Measurements from ENCODE around the gene COL24A1.

The COL24A1 gene

DNA sequence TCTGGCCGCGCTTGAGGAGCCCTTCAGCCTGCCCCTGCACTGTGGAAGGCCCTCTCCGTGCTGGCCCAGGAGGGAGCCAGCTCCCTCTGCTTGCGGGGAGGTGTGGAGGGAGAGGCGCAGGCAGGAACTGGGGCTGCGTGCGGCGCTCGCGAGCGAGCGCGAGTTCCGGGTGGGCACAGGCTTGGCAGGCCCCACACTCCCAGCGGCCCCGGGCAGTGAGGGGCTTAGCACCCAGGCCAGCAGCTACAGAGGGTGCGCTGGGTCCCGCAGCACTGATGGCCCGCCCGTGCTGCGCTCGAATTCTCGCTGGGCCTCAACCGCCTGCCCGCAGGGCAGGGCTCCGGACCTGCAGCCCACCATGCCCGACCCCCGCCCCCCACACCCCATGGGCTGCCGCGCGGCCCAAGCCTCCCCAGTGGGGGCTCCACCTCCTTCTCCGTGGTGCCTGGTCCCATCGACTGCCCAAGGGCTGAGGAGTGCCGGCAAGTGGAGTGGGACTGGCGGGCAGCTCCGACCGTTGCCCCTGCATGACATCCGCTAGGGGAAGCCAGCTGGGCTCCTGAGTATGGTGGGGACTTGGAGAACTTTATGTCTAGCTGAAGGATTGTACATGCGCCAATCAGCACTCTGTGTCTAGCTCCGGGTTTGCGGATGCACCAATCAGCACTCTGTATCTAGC lies 46.0 kb downstream of the COL24A1 start:
- no peak overlapping the region for H4K8ac ChIP-seq (ENCODE audit: low read depth, low read length)
- H3K27ac ChIP-seq (ENCODE audit: low read depth, low read length), result no peak overlapping the region
- H3K79me2 ChIP-seq (ENCODE audit: control insufficient read depth, insufficient read depth, low read length), result no peaks in the 10 kb centered on the region
- H4K5ac ChIP-seq (ENCODE audit: low read length), result no peak overlapping the region
- H3K4me3 ChIP-seq (ENCODE audit: low read length), result no peak overlapping the region
- no peak overlapping the region for H2BK5ac ChIP-seq (ENCODE audit: low read length)
- H3K4me2 ChIP-seq (ENCODE audit: low read length), result no peak overlapping the region
- no peak for DNase-seq
- no peaks in the 10 kb centered on the region for H3K79me1 ChIP-seq (ENCODE audit: low read length)
- no peak overlapping the region for H3K9ac ChIP-seq (ENCODE audit: low read length)
- no peaks in the 10 kb centered on the region for H3K27me3 ChIP-seq (ENCODE audit: insufficient read depth, low read length, poor library complexity)
- H2BK120ac ChIP-seq (ENCODE audit: low read depth, low read length), result no peak overlapping the region
- no peak overlapping the region for H3K56ac ChIP-seq (ENCODE audit: low read length)
- WGBS (ENCODE audit: extremely low coverage, insufficient coverage, low lambda C conversion rate), result no CpG with 5 or more reads among the region's 41 CpGs
- H3K23ac ChIP-seq (ENCODE audit: low read length), result no peak overlapping the region
- no peak overlapping the region for H2BK15ac ChIP-seq (replicated peaks; ENCODE audit: low read depth)
- H3K18ac ChIP-seq (ENCODE audit: low read length), result no peak overlapping the region
- no peaks in the 10 kb centered on the region for H3K36me3 ChIP-seq (ENCODE audit: control insufficient read depth, insufficient read depth, low read length)
- H3K4ac ChIP-seq (ENCODE audit: low read depth, low read length), result no peak overlapping the region
- no peaks in the 10 kb centered on the region for H3K4me1 ChIP-seq (ENCODE audit: control insufficient read depth, low read depth, low read length)
- H2AK5ac ChIP-seq (ENCODE audit: low read length), result no peak overlapping the region

- H3K79me2 ChIP-seq (ENCODE audit: control insufficient read depth, insufficient read depth, low read length), result no peaks in the 10 kb centered on the region
- H3K4me3 ChIP-seq (ENCODE audit: low read length), result no peak overlapping the region
- no peak overlapping the region for H4K5ac ChIP-seq (ENCODE audit: low read length)
- no peaks in the 10 kb centered on the region for H3K27me3 ChIP-seq (ENCODE audit: insufficient read depth, low read length, poor library complexity)
- no peaks in the 10 kb centered on the region for H3K36me3 ChIP-seq (ENCODE audit: control insufficient read depth, insufficient read depth, low read length)
- WGBS (ENCODE audit: extremely low coverage, insufficient coverage, low lambda C conversion rate), result no CpG with 5 or more reads among the region's 2 CpGs
- H3K4me1 ChIP-seq (ENCODE audit: control insufficient read depth, low read depth, low read length), result no peaks in the 10 kb centered on the region
- H3K27ac ChIP-seq (ENCODE audit: low read depth, low read length), result no peak overlapping the region
- H2BK120ac ChIP-seq (ENCODE audit: low read depth, low read length), result no peak overlapping the region
- H4K8ac ChIP-seq (ENCODE audit: low read depth, low read length), result no peak overlapping the region
- no peak overlapping the region for H2BK15ac ChIP-seq (replicated peaks; ENCODE audit: low read depth)
- no peak overlapping the region for H2AK5ac ChIP-seq (ENCODE audit: low read length)
- no peak for DNase-seq
- no peak overlapping the region for H3K9ac ChIP-seq (ENCODE audit: low read length)
- H3K23ac ChIP-seq (ENCODE audit: low read length), result no peak overlapping the region
- no peak overlapping the region for H3K18ac ChIP-seq (ENCODE audit: low read length)
- H3K79me1 ChIP-seq (ENCODE audit: low read length), result no peaks in the 10 kb centered on the region
- no peak overlapping the region for H3K56ac ChIP-seq (ENCODE audit: low read length)
- no peak overlapping the region for H3K4ac ChIP-seq (ENCODE audit: low read depth, low read length)
- no peak overlapping the region for H2BK5ac ChIP-seq (ENCODE audit: low read length)
- H3K4me2 ChIP-seq (ENCODE audit: low read length), result no peak overlapping the region
Measured at GRCh38 chr1:86105533-86105866, 51.1 kb downstream of the COL24A1 start.

- H3K36me3 ChIP-seq (ENCODE audit: control insufficient read depth, insufficient read depth, low read length), result no peaks in the 10 kb centered on the region
- DNase-seq, result no peak
- H3K4ac ChIP-seq (ENCODE audit: low read depth, low read length), result no peak overlapping the region
- no peaks in the 10 kb centered on the region for H3K79me2 ChIP-seq (ENCODE audit: control insufficient read depth, insufficient read depth, low read length)
- H2BK5ac ChIP-seq (ENCODE audit: low read length), result no peak overlapping the region
- H3K4me3 ChIP-seq (ENCODE audit: low read length), result no peak overlapping the region
- H3K4me2 ChIP-seq (ENCODE audit: low read length), result no peak overlapping the region
- no peak overlapping the region for H3K18ac ChIP-seq (ENCODE audit: low read length)
- H4K5ac ChIP-seq (ENCODE audit: low read length), result no peak overlapping the region
- no peak overlapping the region for H3K27ac ChIP-seq (ENCODE audit: low read depth, low read length)
- H3K4me1 ChIP-seq (ENCODE audit: control insufficient read depth, low read depth, low read length), result no peaks in the 10 kb centered on the region
- H3K9ac ChIP-seq (ENCODE audit: low read length), result no peak overlapping the region
- H3K56ac ChIP-seq (ENCODE audit: low read length), result no peak overlapping the region
- H4K8ac ChIP-seq (ENCODE audit: low read depth, low read length), result no peak overlapping the region
- no peaks in the 10 kb centered on the region for H3K79me1 ChIP-seq (ENCODE audit: low read length)
- no peak overlapping the region for H3K23ac ChIP-seq (ENCODE audit: low read length)
- no peak overlapping the region for H2BK15ac ChIP-seq (replicated peaks; ENCODE audit: low read depth)
- no peaks in the 10 kb centered on the region for H3K27me3 ChIP-seq (ENCODE audit: insufficient read depth, low read length, poor library complexity)
- no CpG with 5 or more reads among the region's 12 CpGs for WGBS (ENCODE audit: extremely low coverage, insufficient coverage, low lambda C conversion rate)
- no peak overlapping the region for H2BK120ac ChIP-seq (ENCODE audit: low read depth, low read length)
- H2AK5ac ChIP-seq (ENCODE audit: low read length), result no peak overlapping the region
Measured at GRCh38 chr1:86104606-86105532, 51.7 kb downstream of the COL24A1 start.

GRCh38 chr1:86101616-86102015 lies 55.0 kb downstream of the COL24A1 start:
- no peak overlapping the region for H3K56ac ChIP-seq (ENCODE audit: low read length)
- no peaks in the 10 kb centered on the region for H3K79me1 ChIP-seq (ENCODE audit: low read length)
- no peaks in the 10 kb centered on the region for H3K4me1 ChIP-seq (ENCODE audit: control insufficient read depth, low read depth, low read length)
- H3K36me3 ChIP-seq (ENCODE audit: control insufficient read depth, insufficient read depth, low read length), result no peaks in the 10 kb centered on the region
- H2AK5ac ChIP-seq (ENCODE audit: low read length), result no peak overlapping the region
- H3K4ac ChIP-seq (ENCODE audit: low read depth, low read length), result no peak overlapping the region
- no peak overlapping the region for H4K5ac ChIP-seq (ENCODE audit: low read length)
- no peak overlapping the region for H3K18ac ChIP-seq (ENCODE audit: low read length)
- H3K23ac ChIP-seq (ENCODE audit: low read length), result no peak overlapping the region
- H2BK5ac ChIP-seq (ENCODE audit: low read length), result no peak overlapping the region
- no peak overlapping the region for H2BK120ac ChIP-seq (ENCODE audit: low read depth, low read length)
- DNase-seq, result no peak
- H3K9ac ChIP-seq (ENCODE audit: low read length), result no peak overlapping the region
- no peak overlapping the region for H3K27ac ChIP-seq (ENCODE audit: low read depth, low read length)
- H2BK15ac ChIP-seq (replicated peaks; ENCODE audit: low read depth), result no peak overlapping the region
- H3K79me2 ChIP-seq (ENCODE audit: control insufficient read depth, insufficient read depth, low read length), result no peaks in the 10 kb centered on the region
- H4K8ac ChIP-seq (ENCODE audit: low read depth, low read length), result no peak overlapping the region
- no peak overlapping the region for H3K4me2 ChIP-seq (ENCODE audit: low read length)
- WGBS (ENCODE audit: extremely low coverage, insufficient coverage, low lambda C conversion rate), result no CpG with 5 or more reads among the region's 2 CpGs
- no peak overlapping the region for H3K4me3 ChIP-seq (ENCODE audit: low read length)
- no peaks in the 10 kb centered on the region for H3K27me3 ChIP-seq (ENCODE audit: insufficient read depth, low read length, poor library complexity)

- H3K4me2 ChIP-seq (ENCODE audit: low read length), result no peak overlapping the region
- no peak overlapping the region for H3K18ac ChIP-seq (ENCODE audit: low read length)
- no peak overlapping the region for H2BK120ac ChIP-seq (ENCODE audit: low read depth, low read length)
- WGBS (ENCODE audit: extremely low coverage, insufficient coverage, low lambda C conversion rate), result no CpG with 5 or more reads among the region's 1 CpG
- no peaks in the 10 kb centered on the region for H3K79me2 ChIP-seq (ENCODE audit: control insufficient read depth, insufficient read depth, low read length)
- H2AK5ac ChIP-seq (ENCODE audit: low read length), result no peak overlapping the region
- H2BK5ac ChIP-seq (ENCODE audit: low read length), result no peak overlapping the region
- no peak overlapping the region for H4K8ac ChIP-seq (ENCODE audit: low read depth, low read length)
- no peaks in the 10 kb centered on the region for H3K4me1 ChIP-seq (ENCODE audit: control insufficient read depth, low read depth, low read length)
- no peak overlapping the region for H3K4me3 ChIP-seq (ENCODE audit: low read length)
- no peak overlapping the region for H3K27ac ChIP-seq (ENCODE audit: low read depth, low read length)
- no peaks in the 10 kb centered on the region for H3K36me3 ChIP-seq (ENCODE audit: control insufficient read depth, insufficient read depth, low read length)
- no peak overlapping the region for H3K56ac ChIP-seq (ENCODE audit: low read length)
- H3K27me3 ChIP-seq (ENCODE audit: insufficient read depth, low read length, poor library complexity), result no peaks in the 10 kb centered on the region
- no peak overlapping the region for H4K5ac ChIP-seq (ENCODE audit: low read length)
- no peak overlapping the region for H2BK15ac ChIP-seq (replicated peaks; ENCODE audit: low read depth)
- no peak overlapping the region for H3K23ac ChIP-seq (ENCODE audit: low read length)
- H3K9ac ChIP-seq (ENCODE audit: low read length), result no peak overlapping the region
- H3K79me1 ChIP-seq (ENCODE audit: low read length), result no peaks in the 10 kb centered on the region
- DNase-seq, result no peak
- H3K4ac ChIP-seq (ENCODE audit: low read depth, low read length), result no peak overlapping the region
Measured at GRCh38 chr1:86100401-86100800, 56.2 kb downstream of the COL24A1 start.

Data from mesendoderm (in vitro differentiated cells).